ENCODE data around the gene SPTSSA. TPM values are rescaled to one million over a fixed set of nuclear protein-coding genes. Genes with fewer than 3 reads are reported as not detected.

SPTSSA gene
- total and polyA plus RNA-seq, 4 donors = 18.2 to 29.3 (median 21.6) TPM

- peaks cover 0 to 3% of the 10 kb centered on the region in 2 donors for H3K4me1 ChIP-seq (ENCODE audit: control insufficient read depth in 1 of 2, insufficient read depth in 2 of 2, low read length in 2 of 2)
- H3K9me3 ChIP-seq (ENCODE audit: control insufficient read depth, low read length) = no peaks in the 10 kb centered on the region
- H3K36me3 ChIP-seq (ENCODE audit: control insufficient read depth in 1 of 2, insufficient read depth in 2 of 2, low read length in 1 of 2) = no peaks in the 10 kb centered on the region
- ATAC-seq (ENCODE audit: low FRiP score) (peak; percentile 41), DNase-seq (no peak)
- intact Hi-C loops (cut with DNase I) = no loop called here
- no peak overlapping the region for H3K4me3 ChIP-seq (ENCODE audit: low read length in 2 of 2)
- 72 to 74% methylated on average over 11 of the region's 11 CpGs for WGBS, 2 donors
- H3K27ac ChIP-seq (ENCODE audit: low read depth in 1 of 2, low read length in 2 of 2) = no peak overlapping the region
- H3K27me3 ChIP-seq (ENCODE audit: control insufficient read depth in 1 of 2, insufficient read depth in 2 of 2, low read length in 1 of 2) = no peaks in the 10 kb centered on the region
Observed at GRCh38 chr14:34426313-34427295, 35.4 kb downstream of the SPTSSA start.

- peaks cover 6% of the 10 kb centered on the region for H3K9me3 ChIP-seq (ENCODE audit: control insufficient read depth, low read length)
- no peak overlapping the region for H3K27ac ChIP-seq (ENCODE audit: low read depth in 1 of 2, low read length in 2 of 2)
- intact Hi-C loops (cut with DNase I) = no loop called here
- DNase-seq (no peak), ATAC-seq (ENCODE audit: low FRiP score) (no peak)
- no peaks in the 10 kb centered on the region for H3K27me3 ChIP-seq (ENCODE audit: control insufficient read depth in 1 of 2, insufficient read depth in 2 of 2, low read length in 1 of 2)
- no peak overlapping the region for H3K4me3 ChIP-seq (ENCODE audit: low read length in 2 of 2)
- 91 to 92% methylated on average over 5 of the region's 5 CpGs for WGBS, 2 donors
- no peaks in the 10 kb centered on the region for H3K36me3 ChIP-seq (ENCODE audit: control insufficient read depth in 1 of 2, insufficient read depth in 2 of 2, low read length in 1 of 2)
- H3K4me1 ChIP-seq (ENCODE audit: control insufficient read depth in 1 of 2, insufficient read depth in 2 of 2, low read length in 2 of 2) = peaks cover 0 to 3% of the 10 kb centered on the region in 2 donors
Observed at GRCh38 chr14:34425095-34425851, 36.8 kb downstream of the SPTSSA start.

DNA sequence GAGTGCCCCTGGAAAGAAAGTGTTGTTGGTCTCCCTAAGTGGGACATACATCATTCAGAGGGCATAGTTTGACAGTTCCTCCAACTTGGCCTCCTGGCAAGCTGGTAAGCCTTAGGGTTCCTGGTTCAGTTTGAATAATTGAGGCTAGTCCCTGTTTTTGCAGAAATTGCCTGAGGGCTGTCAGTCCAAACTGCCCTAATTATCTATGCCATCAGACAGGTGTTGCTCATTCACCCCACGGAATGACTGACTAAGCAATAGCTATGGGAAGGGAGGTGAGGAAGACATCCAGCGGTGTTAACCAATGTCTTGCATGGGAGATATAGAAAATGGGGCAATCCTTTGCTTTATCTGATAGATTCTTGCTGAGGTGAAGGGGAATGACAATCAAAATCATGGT lies 37.6 kb downstream of the SPTSSA start:
- 95 to 96% methylated on average over 2 of the region's 2 CpGs for WGBS, 2 donors
- Histone ChIP-seq H3K4me1 (ENCODE audit: control insufficient read depth in 1 of 2, insufficient read depth in 2 of 2, low read length in 2 of 2) (peaks cover 0 to 3% of the 10 kb centered on the region in 2 donors), H3K36me3 (ENCODE audit: control insufficient read depth in 1 of 2, insufficient read depth in 2 of 2, low read length in 1 of 2) (no peaks in the 10 kb centered on the region), H3K27ac (ENCODE audit: low read depth in 1 of 2, low read length in 2 of 2) (no peak overlapping the region), H3K4me3 (ENCODE audit: low read length in 2 of 2) (no peak overlapping the region), H3K9me3 (ENCODE audit: control insufficient read depth, low read length) (peaks cover 7% of the 10 kb centered on the region), H3K27me3 (ENCODE audit: control insufficient read depth in 1 of 2, insufficient read depth in 2 of 2, low read length in 1 of 2) (no peaks in the 10 kb centered on the region)
- DNase-seq (no peak), ATAC-seq (ENCODE audit: low FRiP score) (no peak)
- intact Hi-C loops (cut with DNase I) = no loop called here

- WGBS, 2 donors = 74 to 93% methylated on average over 2 of the region's 2 CpGs
- peaks cover 0 to 3% of the 10 kb centered on the region in 2 donors for H3K4me1 ChIP-seq (ENCODE audit: control insufficient read depth in 1 of 2, insufficient read depth in 2 of 2, low read length in 2 of 2)
- no peaks in the 10 kb centered on the region for H3K36me3 ChIP-seq (ENCODE audit: control insufficient read depth in 1 of 2, insufficient read depth in 2 of 2, low read length in 1 of 2)
- no peak overlapping the region for H3K27ac ChIP-seq (ENCODE audit: low read depth in 1 of 2, low read length in 2 of 2)
- ATAC-seq (ENCODE audit: low FRiP score) = no peak
- H3K4me3 ChIP-seq (ENCODE audit: low read length in 2 of 2) = no peak overlapping the region
- H3K27me3 ChIP-seq (ENCODE audit: control insufficient read depth in 1 of 2, insufficient read depth in 2 of 2, low read length in 1 of 2) = no peaks in the 10 kb centered on the region
- intact Hi-C loops (cut with DNase I) = no loop called here
- no peak for DNase-seq
- H3K9me3 ChIP-seq (ENCODE audit: control insufficient read depth, low read length) = peaks cover 7% of the 10 kb centered on the region
Observed at GRCh38 chr14:34423445-34423844, 38.6 kb downstream of the SPTSSA start.

GRCh38 chr14:34420547-34421150 lies 41.4 kb downstream of the SPTSSA start:
- intact Hi-C loops (cut with DNase I) = no loop called here
- no peak overlapping the region for H3K4me3 ChIP-seq (ENCODE audit: low read length in 2 of 2)
- ATAC-seq (ENCODE audit: low FRiP score) (no peak), DNase-seq (no peak)
- H3K4me1 ChIP-seq (ENCODE audit: control insufficient read depth in 1 of 2, insufficient read depth in 2 of 2, low read length in 2 of 2) = no peaks in the 10 kb centered on the region
- peaks cover 7% of the 10 kb centered on the region for H3K9me3 ChIP-seq (ENCODE audit: control insufficient read depth, low read length)
- H3K27me3 ChIP-seq (ENCODE audit: control insufficient read depth in 1 of 2, insufficient read depth in 2 of 2, low read length in 1 of 2) = no peaks in the 10 kb centered on the region
- H3K27ac ChIP-seq (ENCODE audit: low read depth in 1 of 2, low read length in 2 of 2) = no peak overlapping the region
- WGBS, 2 donors = 90 to 96% methylated on average over 6 of the region's 6 CpGs
- no peaks in the 10 kb centered on the region for H3K36me3 ChIP-seq (ENCODE audit: control insufficient read depth in 1 of 2, insufficient read depth in 2 of 2, low read length in 1 of 2)

GRCh38 chr14:34409721-34410120 lies 52.3 kb downstream of the SPTSSA start:
- no peaks in the 10 kb centered on the region for H3K27me3 ChIP-seq (ENCODE audit: control insufficient read depth in 1 of 2, insufficient read depth in 2 of 2, low read length in 1 of 2)
- no peak for DNase-seq
- WGBS, 2 donors = 90 to 96% methylated on average over 2 of the region's 2 CpGs
- intact Hi-C loops (cut with DNase I) = no loop called here
- H3K4me3 ChIP-seq (ENCODE audit: low read length in 2 of 2) = no peak overlapping the region
- no peaks in the 10 kb centered on the region for H3K36me3 ChIP-seq (ENCODE audit: control insufficient read depth in 1 of 2, insufficient read depth in 2 of 2, low read length in 1 of 2)
- H3K4me1 ChIP-seq (ENCODE audit: control insufficient read depth in 1 of 2, insufficient read depth in 2 of 2, low read length in 2 of 2) = no peaks in the 10 kb centered on the region
- H3K27ac ChIP-seq (ENCODE audit: low read depth in 1 of 2, low read length in 2 of 2) = no peak overlapping the region
- H3K9me3 ChIP-seq (ENCODE audit: control insufficient read depth, low read length) = peaks cover 7% of the 10 kb centered on the region
- no peak for ATAC-seq (ENCODE audit: low FRiP score)

DNA sequence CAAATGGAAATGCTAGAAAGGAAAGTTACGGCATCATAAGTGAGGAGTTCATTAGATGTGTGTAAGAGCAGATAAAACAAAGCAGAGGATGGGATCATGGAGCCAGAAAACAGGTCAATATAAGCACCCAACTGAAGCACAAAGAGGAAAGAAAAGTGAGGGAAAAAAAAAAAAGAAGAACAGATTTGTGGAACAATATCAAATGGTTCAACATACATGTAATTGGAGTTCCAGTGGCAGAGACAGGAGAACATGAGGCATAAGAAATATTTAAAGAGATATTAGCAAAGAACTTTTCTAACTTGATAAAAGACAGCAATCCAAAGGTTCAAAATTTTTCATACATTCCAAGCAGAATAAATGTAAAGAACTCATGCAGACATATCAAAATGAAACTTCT lies 54.1 kb downstream of the SPTSSA start:
- H3K27me3 ChIP-seq (ENCODE audit: control insufficient read depth in 1 of 2, insufficient read depth in 2 of 2, low read length in 1 of 2) = no peaks in the 10 kb centered on the region
- DNase-seq (no peak), ATAC-seq (ENCODE audit: low FRiP score) (no peak)
- no peaks in the 10 kb centered on the region for H3K36me3 ChIP-seq (ENCODE audit: control insufficient read depth in 1 of 2, insufficient read depth in 2 of 2, low read length in 1 of 2)
- H3K27ac ChIP-seq (ENCODE audit: low read depth in 1 of 2, low read length in 2 of 2) = no peak overlapping the region
- H3K9me3 ChIP-seq (ENCODE audit: control insufficient read depth, low read length) = peaks cover 10% of the 10 kb centered on the region
- H3K4me3 ChIP-seq (ENCODE audit: low read length in 2 of 2) = no peak overlapping the region
- 90 to 92% methylated on average over 1 of the region's 1 CpG for WGBS, 2 donors
- no peaks in the 10 kb centered on the region for H3K4me1 ChIP-seq (ENCODE audit: control insufficient read depth in 1 of 2, insufficient read depth in 2 of 2, low read length in 2 of 2)
- intact Hi-C loops (cut with DNase I) = no loop called here

- WGBS, 2 donors = 59 to 62% methylated on average over 2 of the region's 2 CpGs
- Histone ChIP-seq H3K36me3 (ENCODE audit: control insufficient read depth in 1 of 2, insufficient read depth in 2 of 2, low read length in 1 of 2) (no peaks in the 10 kb centered on the region), H3K27me3 (ENCODE audit: control insufficient read depth in 1 of 2, insufficient read depth in 2 of 2, low read length in 1 of 2) (no peaks in the 10 kb centered on the region), H3K4me3 (ENCODE audit: low read length in 2 of 2) (no peak overlapping the region), H3K27ac (ENCODE audit: low read depth in 1 of 2, low read length in 2 of 2) (no peak overlapping the region), H3K9me3 (ENCODE audit: control insufficient read depth, low read length) (peaks cover 5% of the 10 kb centered on the region), H3K4me1 (ENCODE audit: control insufficient read depth in 1 of 2, insufficient read depth in 2 of 2, low read length in 2 of 2) (no peaks in the 10 kb centered on the region)
- DNase-seq = no peak
- intact Hi-C loops (cut with DNase I) = no loop called here
- ATAC-seq (ENCODE audit: low FRiP score) = no peak
Observed at GRCh38 chr14:34404416-34404815, 57.6 kb downstream of the SPTSSA start.

Measured in aorta (tissue), 5 donors.